Parathyroid adenoma (tissue), 2 donors: ENCODE data around the gene S100A14.

ENCODE experiments used
- H2AFZ ChIP-seq: fragments of 300-600 bp; sonication (generic); one replicate; pipeline ENCODE4 v1.7.0; 2017; ENCODE audit warnings: antibody characterized with exemption, mild to moderate bottlenecking
- H3K27ac ChIP-seq: fragments of 300-600 bp; sonication (generic); one replicate; pipeline ENCODE4 v1.7.0; 2017
- H3K27me3 ChIP-seq: fragments of 300-600 bp; sonication (generic); one replicate; pipeline ENCODE4 v1.7.0; 2017; ENCODE audit warnings: low read length; ENCODE audit not compliant: control insufficient read depth, insufficient read depth
- H3K36me3 ChIP-seq: fragments of 300-600 bp; sonication (generic); one replicate; pipeline ENCODE4 v1.7.0; 2017; ENCODE audit warnings: low read length; ENCODE audit not compliant: control insufficient read depth, insufficient read depth
- H3K4me1 ChIP-seq: fragments of 300-600 bp; sonication (generic); one replicate; pipeline ENCODE4 v1.7.0; 2017; ENCODE audit warnings: control low read depth
- H3K4me2 ChIP-seq: fragments of 300-600 bp; sonication (generic); one replicate; pipeline ENCODE4 v1.7.0; 2017; ENCODE audit warnings: low read length
- H3K4me3 ChIP-seq: fragments of 300-600 bp; sonication (generic); one replicate; pipeline ENCODE4 v1.7.0; 2017; ENCODE audit warnings: low read depth, low read length
- H3K79me2 ChIP-seq: fragments of 300-600 bp; sonication (generic); one replicate; pipeline ENCODE4 v1.7.0; 2017; ENCODE audit warnings: control low read depth
- H3K9ac ChIP-seq: fragments of 300-600 bp; sonication (generic); one replicate; pipeline ENCODE4 v1.7.0; 2017; ENCODE audit warnings: mild to moderate bottlenecking
- H3K9me3 ChIP-seq: fragments of 300-600 bp; sonication (generic); one replicate; pipeline ENCODE4 v1.7.0; 2017; ENCODE audit warnings: low read length; ENCODE audit not compliant: control insufficient read depth
- TF ChIP-seq, protein P1 (sequence below): fragments of 300-600 bp; sonication (generic); IDR thresholded peaks from one replicate; pipeline ENCODE4 v1.7.0; 2017; ENCODE audit warnings: antibody characterized with exemption, mild to moderate bottlenecking
- donor health status: primary hyperparathyroidism.

S100A14 gene

DNA sequence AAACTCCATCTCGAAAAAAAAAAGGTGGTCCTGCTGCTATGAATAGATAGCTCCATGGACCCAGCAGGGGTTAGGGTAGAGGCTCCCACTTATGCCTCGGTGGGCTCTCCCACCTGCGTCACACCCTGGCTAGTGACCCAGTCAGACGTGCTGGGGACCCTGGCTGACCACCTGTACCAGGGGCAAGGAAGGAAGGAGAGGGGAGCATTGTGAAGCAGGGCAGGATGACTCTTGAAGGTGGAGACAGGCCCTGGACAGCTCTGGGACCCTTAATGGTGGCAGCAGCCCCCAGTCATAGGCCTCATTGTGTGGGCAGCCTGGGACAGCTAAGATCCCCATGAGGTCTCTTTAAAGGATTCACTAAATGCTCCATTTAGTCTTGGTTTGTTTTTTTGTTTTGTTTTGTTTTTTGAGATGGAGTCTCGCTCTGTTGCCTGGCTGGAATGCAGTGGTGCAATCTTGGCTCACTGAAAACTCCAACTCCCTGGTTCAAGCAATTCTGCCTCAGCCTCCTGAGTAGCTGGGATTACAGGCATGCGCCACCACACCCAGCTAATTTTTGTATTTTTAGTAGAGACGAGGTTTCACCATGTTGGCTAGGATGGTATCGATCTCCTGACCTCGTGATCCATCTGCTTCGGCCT is 32.0 kb upstream of the S100A14 start:
- TF ChIP-seq, protein P1, sequence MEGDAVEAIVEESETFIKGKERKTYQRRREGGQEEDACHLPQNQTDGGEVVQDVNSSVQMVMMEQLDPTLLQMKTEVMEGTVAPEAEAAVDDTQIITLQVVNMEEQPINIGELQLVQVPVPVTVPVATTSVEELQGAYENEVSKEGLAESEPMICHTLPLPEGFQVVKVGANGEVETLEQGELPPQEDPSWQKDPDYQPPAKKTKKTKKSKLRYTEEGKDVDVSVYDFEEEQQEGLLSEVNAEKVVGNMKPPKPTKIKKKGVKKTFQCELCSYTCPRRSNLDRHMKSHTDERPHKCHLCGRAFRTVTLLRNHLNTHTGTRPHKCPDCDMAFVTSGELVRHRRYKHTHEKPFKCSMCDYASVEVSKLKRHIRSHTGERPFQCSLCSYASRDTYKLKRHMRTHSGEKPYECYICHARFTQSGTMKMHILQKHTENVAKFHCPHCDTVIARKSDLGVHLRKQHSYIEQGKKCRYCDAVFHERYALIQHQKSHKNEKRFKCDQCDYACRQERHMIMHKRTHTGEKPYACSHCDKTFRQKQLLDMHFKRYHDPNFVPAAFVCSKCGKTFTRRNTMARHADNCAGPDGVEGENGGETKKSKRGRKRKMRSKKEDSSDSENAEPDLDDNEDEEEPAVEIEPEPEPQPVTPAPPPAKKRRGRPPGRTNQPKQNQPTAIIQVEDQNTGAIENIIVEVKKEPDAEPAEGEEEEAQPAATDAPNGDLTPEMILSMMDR, result no peak
- H3K4me2 ChIP-seq, result no peak overlapping the region
- no peaks in the 10 kb centered on the region for H3K36me3 ChIP-seq
- no peak overlapping the region for H2AFZ ChIP-seq
- no peaks in the 10 kb centered on the region for H3K27me3 ChIP-seq
- H3K79me2 ChIP-seq, result no peaks in the 10 kb centered on the region
- no peaks in the 10 kb centered on the region for H3K9me3 ChIP-seq
- peak overlapping the region; percentile 56 for H3K27ac ChIP-seq
- H3K4me3 ChIP-seq, result no peak overlapping the region
- H3K9ac ChIP-seq, result no peak overlapping the region
- peaks cover 5% of the 10 kb centered on the region for H3K4me1 ChIP-seq

DNA sequence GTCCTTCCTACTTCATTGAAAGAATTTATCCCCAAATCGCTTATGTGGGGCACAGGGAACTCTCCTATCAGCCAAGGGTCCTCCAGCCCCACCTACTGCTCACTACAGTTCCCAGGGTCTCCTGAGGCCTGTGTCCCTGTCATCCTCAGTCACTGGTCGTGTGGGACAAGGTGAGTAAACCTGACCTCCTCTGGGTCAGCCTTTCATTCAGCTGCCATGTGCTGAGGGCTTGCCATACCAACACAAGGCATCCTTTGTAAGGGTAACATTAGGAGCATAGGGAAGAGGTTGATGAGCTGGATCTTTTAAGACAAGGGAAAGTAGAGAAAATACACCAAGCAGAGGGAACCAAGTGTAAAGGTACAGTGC is 31.2 kb upstream of the S100A14 start:
- Histone ChIP-seq H2AFZ (no peak overlapping the region), H3K4me1 (peaks cover 5% of the 10 kb centered on the region), H3K4me3 (no peak overlapping the region), H3K4me2 (no peak overlapping the region), H3K27me3 (no peaks in the 10 kb centered on the region), H3K27ac (peak overlapping the region; percentile 56), H3K9ac (no peak overlapping the region), H3K79me2 (no peaks in the 10 kb centered on the region), H3K36me3 (no peaks in the 10 kb centered on the region), H3K9me3 (no peaks in the 10 kb centered on the region)
- TF ChIP-seq, protein P1, result no peak

DNA sequence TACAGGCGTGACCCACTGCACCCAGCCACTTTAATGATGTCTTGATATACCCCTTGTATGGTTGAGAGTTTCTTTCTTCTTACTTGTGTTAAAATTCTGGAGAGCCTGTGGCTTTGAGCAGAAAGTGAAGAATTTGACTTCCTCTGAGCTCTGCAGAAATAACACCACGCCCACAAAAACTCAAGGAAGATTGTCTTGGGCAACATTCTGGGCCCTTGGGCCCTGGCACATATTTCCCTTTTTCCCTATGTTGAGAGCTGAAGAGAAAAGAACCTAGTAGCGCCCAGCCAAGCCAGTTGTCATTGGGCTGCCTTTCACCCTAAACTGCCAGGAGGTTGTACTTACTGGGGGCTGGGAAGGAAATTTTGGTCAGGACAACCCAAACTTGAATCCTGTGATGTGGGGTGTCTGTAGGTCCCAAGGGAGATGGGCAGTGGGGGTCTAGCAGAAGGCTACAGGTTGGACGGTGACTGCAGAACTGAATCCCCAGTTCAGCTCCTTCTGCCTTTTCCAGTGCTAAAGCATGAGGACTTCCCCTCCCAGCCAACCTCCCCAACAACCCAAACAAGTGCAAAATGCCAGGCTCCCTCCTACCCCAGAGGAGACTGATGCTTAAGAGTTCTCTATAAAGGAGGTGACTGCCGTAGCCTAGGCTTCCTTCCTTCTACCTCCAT is 30.7 kb upstream of the S100A14 start:
- Histone ChIP-seq H3K27ac (peak overlapping the region; percentile 56), H2AFZ (no peak overlapping the region), H3K4me2 (no peak overlapping the region), H3K9ac (no peak overlapping the region), H3K79me2 (no peaks in the 10 kb centered on the region), H3K4me1 (peaks cover 5% of the 10 kb centered on the region), H3K9me3 (no peaks in the 10 kb centered on the region), H3K36me3 (no peaks in the 10 kb centered on the region), H3K4me3 (no peak overlapping the region), H3K27me3 (no peaks in the 10 kb centered on the region)
- TF ChIP-seq, protein P1, result no peak

DNA sequence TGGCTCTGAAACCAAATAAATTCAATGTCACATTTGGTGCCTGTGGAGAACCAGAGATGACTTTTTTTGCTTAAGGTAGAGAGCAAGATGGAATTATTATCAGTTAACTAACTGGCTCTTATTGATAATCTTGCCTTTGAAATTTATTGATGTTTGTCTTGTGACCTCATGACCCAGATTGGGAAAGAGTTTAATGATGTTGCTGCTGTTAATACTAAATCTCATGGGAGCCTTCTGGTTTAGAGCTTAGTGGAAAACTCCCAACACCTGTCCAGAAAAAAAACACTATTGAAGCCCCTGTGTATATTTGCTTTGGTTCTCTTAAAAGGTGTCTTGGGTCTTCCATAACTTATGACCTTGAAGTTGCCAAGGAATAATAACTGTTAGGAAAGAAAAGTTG is 27.7 kb upstream of the S100A14 start:
- TF ChIP-seq, protein P1, result no peak
- H3K4me1 ChIP-seq, result peaks cover 3% of the 10 kb centered on the region
- no peaks in the 10 kb centered on the region for H3K79me2 ChIP-seq
- H3K4me2 ChIP-seq, result peak overlapping the region; percentile 44
- H3K9me3 ChIP-seq, result no peaks in the 10 kb centered on the region
- H3K27me3 ChIP-seq, result no peaks in the 10 kb centered on the region
- peak overlapping the region; percentile 14 for H3K4me3 ChIP-seq
- H3K9ac ChIP-seq, result no peak overlapping the region
- H3K27ac ChIP-seq, result no peak overlapping the region
- no peak overlapping the region for H2AFZ ChIP-seq
- H3K36me3 ChIP-seq, result no peaks in the 10 kb centered on the region

DNA sequence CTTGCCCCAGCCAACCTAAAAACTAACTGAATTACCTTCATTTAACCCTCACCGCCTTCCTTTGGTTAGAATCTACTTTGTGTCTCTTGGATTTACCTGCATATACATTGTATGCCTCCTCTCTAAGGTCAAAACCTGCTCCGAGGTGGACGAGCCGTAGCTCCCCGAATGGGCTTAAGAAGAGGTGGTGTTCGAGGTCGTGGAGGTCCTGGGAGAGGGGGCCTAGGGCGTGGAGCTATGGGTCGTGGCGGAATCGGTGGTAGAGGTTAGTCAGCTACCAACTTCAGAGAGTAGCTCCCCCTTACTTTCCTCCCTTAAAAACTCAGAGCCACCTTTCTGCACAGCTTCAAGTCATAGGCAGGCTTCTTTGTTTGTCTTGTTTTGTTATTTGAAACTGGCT is 27.0 kb upstream of the S100A14 start:
- Histone ChIP-seq H3K4me3 (no peak overlapping the region), H3K27me3 (no peaks in the 10 kb centered on the region), H3K27ac (no peak overlapping the region), H3K9me3 (no peaks in the 10 kb centered on the region), H3K9ac (no peak overlapping the region), H3K4me2 (no peak overlapping the region), H3K36me3 (no peaks in the 10 kb centered on the region), H3K4me1 (no peaks in the 10 kb centered on the region), H3K79me2 (no peaks in the 10 kb centered on the region), H2AFZ (no peak overlapping the region)
- TF ChIP-seq, protein P1, result no peak
